22Rv1 (cell line): Measurements from ENCODE around the gene TYW3.

Experiments used
- H3K27ac ChIP-seq: fragments of 450-650 bp; 2 replicates; pipeline ENCODE4 v1.5.1; 2017
- CTCF ChIP-seq: fragments of 450-650 bp; IDR thresholded peaks from 2 replicates; pipeline ENCODE4 v1.5.1; 2017; ENCODE audit warnings: mild to moderate bottlenecking
- ZFX ChIP-seq: fragments of 450-650 bp; IDR thresholded peaks from 2 replicates; pipeline ENCODE4 v1.6.1; 2017; ENCODE audit warnings: antibody characterized with exemption, borderline replicate concordance

TYW3 gene

GRCh38 chr1:74799119-74799657 lies 66.2 kb downstream of the TYW3 start:
- TF ChIP-seq ZFX, result no peak
- no peak for TF ChIP-seq CTCF
- H3K27ac ChIP-seq, result no peak overlapping the region

GRCh38 chr1:74811436-74812179 lies 78.7 kb downstream of the TYW3 start:
- H3K27ac ChIP-seq, result no peak overlapping the region

GRCh38 chr1:74812180-74812541 lies 79.2 kb downstream of the TYW3 start:
- H3K27ac ChIP-seq, result no peak overlapping the region
- TF ChIP-seq ZFX (no peak), CTCF (no peak)

More at GRCh38 chr1:74811436-74812179, 78.7 kb downstream of the TYW3 start:
- TF ChIP-seq CTCF (no peak), ZFX (no peak)
